Ishikawa (cell line): Measurements from ENCODE around the gene HEMGN.

ENCODE experiments used
- CEBPB ChIP-seq: IDR thresholded peaks from 2 replicates; pipeline ENCODE4 v1.6.1; 2012
- CREB1 ChIP-seq: IDR thresholded peaks from 2 replicates; pipeline ENCODE4 v1.6.1; 2012; ENCODE audit warnings: low read depth
- EGR1 ChIP-seq: IDR thresholded peaks from 2 replicates; pipeline ENCODE4 v1.6.1; 2012
- EP300 ChIP-seq: IDR thresholded peaks from 2 replicates; pipeline ENCODE4 v1.6.1; 2012; ENCODE audit warnings: borderline replicate concordance
- FOXM1 ChIP-seq: IDR thresholded peaks from 2 replicates; pipeline ENCODE4 v1.6.1; 2012; ENCODE audit warnings: low read depth, borderline replicate concordance
- MAX ChIP-seq: IDR thresholded peaks from 2 replicates; pipeline ENCODE4 v1.6.1; 2012
- NFIC ChIP-seq: IDR thresholded peaks from 2 replicates; pipeline ENCODE4 v1.6.1; 2012
- RAD21 ChIP-seq: IDR thresholded peaks from 2 replicates; pipeline ENCODE4 v1.6.1; 2012; ENCODE audit warnings: low read depth
- REST ChIP-seq: IDR thresholded peaks from 2 replicates; pipeline ENCODE4 v1.6.1; 2012; ENCODE audit warnings: low read depth, mild to moderate bottlenecking
- TAF1 ChIP-seq: IDR thresholded peaks from 2 replicates; pipeline ENCODE4 v1.6.1; 2012; ENCODE audit warnings: low read depth, mild to moderate bottlenecking
- TCF12 ChIP-seq: IDR thresholded peaks from 2 replicates; pipeline ENCODE4 v1.6.1; 2012; ENCODE audit warnings: low read depth
- TEAD4 ChIP-seq: IDR thresholded peaks from 2 replicates; pipeline ENCODE4 v1.6.1; 2012
- USF1 ChIP-seq: IDR thresholded peaks from 2 replicates; pipeline ENCODE4 v1.6.1; 2012
- YY1 ChIP-seq: IDR thresholded peaks from 2 replicates; pipeline ENCODE4 v1.6.1; 2012; ENCODE audit warnings: low read depth
- ZBTB7A ChIP-seq: IDR thresholded peaks from 2 replicates; pipeline ENCODE4 v1.6.1; 2012; ENCODE audit warnings: low read depth

Gene HEMGN

GRCh38 chr9:97982683-97983588, 45.0 kb upstream of the HEMGN start, which contains the start of gene ANP32B:
TSS of gene ANP32B (plus strand) at chr9:97983341. CDS start at chr9:97983556, 215 bp downstream.
- no peak for TF ChIP-seq FOXM1
- peak; percentile 98 for TF ChIP-seq ZBTB7A
- TF ChIP-seq NFIC = no peak
- TF ChIP-seq REST = no peak
- peak; percentile 71 for TF ChIP-seq TAF1
- TF ChIP-seq USF1 = peak; percentile 50; the same call in 1 of the 2 replicates
- 0 out of 2 replicates have a peak, but pooled peaks have one; percentile 26 for TF ChIP-seq EGR1
- TF ChIP-seq CREB1 = no peak
- TF ChIP-seq TEAD4 = no peak
- peak; percentile 8; the same call in 1 of the 2 replicates for TF ChIP-seq RAD21
- TF ChIP-seq MAX = peak; percentile 95
- TF ChIP-seq CEBPB = peak; percentile 38; the same call in 1 of the 2 replicates
- TF ChIP-seq YY1 = peak; percentile 77
- 0 out of 2 replicates have a peak, but pooled peaks have one; percentile 19 for TF ChIP-seq TCF12
- TF ChIP-seq EP300 = peak; percentile 10; the same call in 1 of the 2 replicates

DNA sequence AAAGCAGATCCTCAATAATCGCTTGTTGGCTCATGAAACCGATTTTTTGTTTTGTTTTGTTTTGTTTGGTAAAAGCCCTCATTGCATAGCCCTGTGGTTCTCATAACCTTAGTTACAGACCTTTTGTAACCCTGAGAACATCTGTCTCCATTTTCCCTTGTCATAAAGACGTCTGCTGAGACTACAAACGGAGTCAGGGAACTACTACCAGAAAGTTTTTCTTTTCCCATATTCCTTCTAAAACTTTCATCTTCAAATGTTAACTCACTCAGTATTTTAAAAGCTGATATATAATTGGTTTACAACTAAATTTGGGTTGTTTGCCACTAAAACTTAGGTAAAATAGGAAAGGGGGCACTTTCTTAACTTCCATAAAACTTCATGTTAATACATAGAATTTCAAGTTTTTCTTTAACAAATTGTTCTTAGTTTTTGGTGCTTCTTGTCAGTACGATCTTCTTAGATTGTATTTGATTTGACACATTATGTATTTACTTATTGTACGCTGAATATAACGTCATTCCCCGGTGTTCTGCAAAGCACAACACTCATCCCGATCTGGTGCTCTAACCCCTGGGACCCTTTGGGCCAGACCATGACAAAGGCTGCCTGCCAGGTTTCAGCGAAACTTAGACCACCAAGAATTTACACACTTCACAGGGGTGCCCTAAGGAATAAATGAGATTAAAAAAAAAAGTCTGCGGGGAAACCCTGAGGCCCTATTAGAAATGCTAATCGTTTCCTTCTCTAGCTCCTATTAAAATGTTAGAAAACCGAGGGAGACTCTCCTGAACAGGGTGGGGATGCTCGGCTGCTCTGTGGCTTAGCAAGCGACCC, 44.1 kb upstream of the HEMGN start:
- TF ChIP-seq MAX (no peak), CREB1 (no peak), ZBTB7A (no peak), TAF1 (no peak), TEAD4 (no peak), EP300 (no peak), USF1 (no peak)

- TF ChIP-seq TAF1 (no peak), ZBTB7A (no peak), REST (no peak), TEAD4 (no peak), YY1 (no peak), RAD21 (no peak), EP300 (no peak), MAX (no peak), EGR1 (no peak), FOXM1 (no peak), NFIC (no peak), USF1 (no peak), CEBPB (no peak), TCF12 (no peak), CREB1 (no peak)
Measured at GRCh38 chr9:97980918-97981845, 43.2 kb upstream of the HEMGN start.

DNA sequence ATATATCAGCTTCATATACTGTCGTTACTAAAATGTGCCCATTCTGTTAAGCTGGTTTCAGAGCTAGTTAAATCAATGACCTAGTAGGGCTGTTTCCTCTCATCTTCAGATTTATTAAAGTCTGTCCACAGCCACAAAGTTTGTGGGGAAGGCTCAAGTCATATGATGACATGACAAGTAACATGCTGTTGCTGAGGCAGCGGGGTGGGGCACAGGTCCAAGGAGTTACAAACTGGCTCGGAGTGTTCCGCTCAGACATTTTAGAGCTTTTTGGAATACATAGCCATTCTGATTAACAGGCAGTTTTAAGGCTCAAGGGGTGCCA, 42.5 kb upstream of the HEMGN start:
- TF ChIP-seq REST (no peak), MAX (no peak), FOXM1 (no peak), USF1 (no peak), NFIC (no peak), EGR1 (no peak), TEAD4 (no peak), TCF12 (no peak), ZBTB7A (no peak), EP300 (no peak), CREB1 (no peak), CEBPB (no peak), TAF1 (no peak), RAD21 (no peak), YY1 (no peak)
